ENCODE data around the gene SLC7A4.

- no peak for TF ChIP-seq CTCF (IDR thresholded peaks at IDR 0.05; ENCODE audit: borderline replicate concordance, extremely low read depth, low read length, poor library complexity, severe bottlenecking)
- no peak for TF ChIP-seq EZH2 (IDR thresholded peaks at IDR 0.05; ENCODE audit: borderline replicate concordance, low read depth, low read length, severe bottlenecking)
Observed at GRCh38 chr22:21067901-21068680, 35.7 kb upstream of the SLC7A4 start.

Measured in DND-41 (cell line).